Esophagus (tissue), 2 donors: ENCODE results near the gene PLPPR2. TPM values are rescaled to one million over a fixed set of nuclear protein-coding genes. Genes with fewer than 3 reads are reported as not detected.

ENCODE experiments used
- H3K27ac ChIP-seq, 2 donors: one replicate each; pipeline ENCODE4 v1.5.1; 2013; ENCODE audit warnings: low read depth in 2 of 2, mild to moderate bottlenecking in 2 of 2, inconsistent platforms in 1 of 2, low read length in 1 of 2, moderate library complexity in 1 of 2
- H3K27me3 ChIP-seq, 2 donors: one replicate each; pipeline ENCODE4 v1.6.1; 2013; ENCODE audit warnings: low read length in 2 of 2, control low read depth in 1 of 2, mild to moderate bottlenecking in 1 of 2; ENCODE audit not compliant: insufficient read depth in 2 of 2, control insufficient read depth in 1 of 2
- H3K36me3 ChIP-seq, 2 donors: one replicate each; pipeline ENCODE4 v1.6.1; 2013; ENCODE audit warnings: low read length in 1 of 2; ENCODE audit not compliant: control insufficient read depth in 2 of 2, insufficient read depth in 2 of 2
- H3K4me1 ChIP-seq, 2 donors: one replicate each; pipeline ENCODE4 v1.6.1; 2013; ENCODE audit warnings: low read length in 1 of 2; ENCODE audit not compliant: control insufficient read depth in 2 of 2, insufficient read depth in 2 of 2
- H3K4me3 ChIP-seq, 2 donors: one replicate each; pipeline ENCODE4 v1.5.1; 2013; ENCODE audit warnings: low read length in 2 of 2, mild to moderate bottlenecking in 2 of 2, low read depth in 1 of 2, moderate library complexity in 1 of 2
- H3K9me3 ChIP-seq, 2 donors: one replicate each; pipeline ENCODE4 v1.6.1; 2013; ENCODE audit warnings: mild to moderate bottlenecking in 2 of 2, low read depth in 1 of 2, low read length in 1 of 2, moderate library complexity in 1 of 2; ENCODE audit not compliant: control insufficient read depth in 2 of 2, insufficient read depth in 1 of 2
- WGBS, 2 donors: extraction: QIAGEN DNeasy Blood & Tissue Kit; methylation state at CpG; one replicate each; pipeline ENCODE4 v1.1.7; 2013; 5-methylcytosine and 5-hydroxymethylcytosine counted together
- polyA plus RNA-seq, 2 donors: library from polyadenylated mRNA; stranded (reverse); fragments of 200-250 nt; gene quantifications; one replicate each; pipeline ENCODE4 v1.2.3, GENCODE V29; 2013
- donor health status: healthy with polysubstance abuse.
- donor health status: Bipolar disorder and iron deficiency.

Gene PLPPR2
- polyA plus RNA-seq, 2 donors, result 7.3 to 8.6 TPM

GRCh38 chr19:11408591-11408990, 53.4 kb downstream of the PLPPR2 start:
- no peaks in the 10 kb centered on the region for H3K4me1 ChIP-seq
- H3K9me3 ChIP-seq, result no peaks in the 10 kb centered on the region
- WGBS, 2 donors, result 86 to 89% methylated on average over 4 of the region's 4 CpGs
- no peak overlapping the region for H3K4me3 ChIP-seq
- no peaks in the 10 kb centered on the region for H3K27me3 ChIP-seq
- no peaks in the 10 kb centered on the region for H3K36me3 ChIP-seq
- H3K27ac ChIP-seq, result no peak overlapping the region

DNA sequence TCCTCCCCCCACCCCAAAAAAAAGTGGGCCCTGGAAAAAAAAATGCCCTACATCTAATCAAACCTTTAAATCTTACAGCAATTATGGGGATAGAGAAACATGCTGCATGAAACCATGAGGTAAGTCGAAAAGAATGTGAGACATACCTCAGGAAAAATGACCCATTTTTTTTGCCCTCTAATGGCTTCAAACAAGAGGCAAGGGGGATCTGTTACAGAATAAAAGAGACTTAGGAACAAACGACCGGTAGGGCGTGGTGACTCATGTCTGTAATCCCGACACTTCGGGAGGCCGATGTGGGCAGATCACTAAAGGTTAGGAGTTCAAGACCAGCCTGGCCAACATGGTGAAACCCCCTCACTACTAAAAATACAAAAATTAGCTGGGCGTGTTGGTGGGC, 55.5 kb downstream of the PLPPR2 start:
- no peaks in the 10 kb centered on the region for H3K4me1 ChIP-seq
- H3K36me3 ChIP-seq, result no peaks in the 10 kb centered on the region
- no peaks in the 10 kb centered on the region for H3K27me3 ChIP-seq
- H3K27ac ChIP-seq, result no peak overlapping the region
- H3K9me3 ChIP-seq, result no peaks in the 10 kb centered on the region
- 64 to 68% methylated on average over 8 of the region's 8 CpGs for WGBS, 2 donors
- no peak overlapping the region for H3K4me3 ChIP-seq

DNA sequence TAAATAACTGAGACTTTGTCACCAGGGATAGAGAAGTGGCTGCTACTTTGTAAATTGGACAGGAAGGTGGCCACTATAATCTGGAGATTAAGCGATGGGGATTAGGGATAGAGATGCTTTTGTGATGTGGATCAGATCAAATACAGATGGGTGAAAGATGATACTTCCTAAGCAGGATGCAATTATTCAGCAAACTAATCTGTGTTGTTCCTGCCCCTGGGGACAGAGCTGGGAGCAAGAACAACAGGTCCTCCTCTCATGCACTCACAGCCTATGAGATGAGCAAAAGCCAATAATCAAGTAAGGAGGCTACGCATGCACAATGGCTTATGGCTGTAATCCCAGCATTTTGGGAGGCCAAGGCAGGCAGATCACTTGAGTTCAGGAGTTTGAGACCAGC, 59.3 kb downstream of the PLPPR2 start:
- Histone ChIP-seq H3K4me3 (no peak overlapping the region), H3K27me3 (no peaks in the 10 kb centered on the region), H3K9me3 (peaks cover 0 to 2% of the 10 kb centered on the region in 2 donors), H3K36me3 (no peaks in the 10 kb centered on the region), H3K4me1 (peaks cover 0 to 6% of the 10 kb centered on the region in 2 donors), H3K27ac (no peak overlapping the region)
- WGBS, 2 donors, result 92 to 93% methylated on average over 2 of the region's 2 CpGs

Other genes starting within 250 kb of the PLPPR2 start
- 10 to 100 TPM in 1 of 2 donors, 1 to 10 TPM in 1; 3.7 to 11.4 TPM for gene SPC24, start 199.7 kb upstream of the PLPPR2 start, polyA plus RNA-seq
- 10 to 100 TPM; 33.1 to 53.9 TPM for gene KANK2, start 157.9 kb upstream of the PLPPR2 start, polyA plus RNA-seq
- under 1 TPM in 1 of 2 donors, not detected in 1; 0.15 TPM for gene ANGPTL8, start 115.8 kb upstream of the PLPPR2 start, polyA plus RNA-seq
- 10 to 100 TPM; 25.8 to 53.5 TPM for gene DOCK6, start 92.9 kb upstream of the PLPPR2 start, polyA plus RNA-seq
- not detected for gene TSPAN16, start 59.3 kb upstream of the PLPPR2 start, polyA plus RNA-seq
- 10 to 100 TPM; 21.7 to 25.7 TPM for gene RAB3D, start 15.8 kb upstream of the PLPPR2 start, polyA plus RNA-seq
- gene TMEM205, start 9.2 kb upstream of the PLPPR2 start, polyA plus RNA-seq, result 10 to 100 TPM; 39.8 to 67.1 TPM
- 10 to 100 TPM; 22.5 to 47.6 TPM for gene CCDC159, start 8.9 kb upstream of the PLPPR2 start, polyA plus RNA-seq
- gene SWSAP1, start 19.2 kb downstream of the PLPPR2 start, polyA plus RNA-seq, result 1 to 10 TPM; 2.2 to 2.8 TPM
- 1 to 10 TPM; 1.2 to 1.4 TPM for gene EPOR, start 28.9 kb downstream of the PLPPR2 start, polyA plus RNA-seq
- 1 to 10 TPM in 1 of 2 donors, under 1 TPM in 1; 0.87 to 3.6 TPM for gene RGL3, start 63.9 kb downstream of the PLPPR2 start, polyA plus RNA-seq
- gene ODAD3, start 79.7 kb downstream of the PLPPR2 start, polyA plus RNA-seq, result under 1 TPM; 0.06 to 0.20 TPM
- 10 to 100 TPM; 76.7 to 86.9 TPM for gene PRKCSH, start 80.2 kb downstream of the PLPPR2 start, polyA plus RNA-seq
- gene ELAVL3, start 125.6 kb downstream of the PLPPR2 start, polyA plus RNA-seq, result not detected
- 1 to 10 TPM; 6.2 to 9.2 TPM for gene ZNF653, start 150.4 kb downstream of the PLPPR2 start, polyA plus RNA-seq
- gene ECSIT, start 173.7 kb downstream of the PLPPR2 start, polyA plus RNA-seq, result 10 to 100 TPM; 36.3 to 41.2 TPM
- gene CNN1, start 183.4 kb downstream of the PLPPR2 start, polyA plus RNA-seq, result 100 to 1,000 TPM in 1 of 2 donors, 10 to 100 TPM in 1; 85.0 to 234 TPM
- 10 to 100 TPM; 43.4 to 46.6 TPM for gene ELOF1, start 203.8 kb downstream of the PLPPR2 start, polyA plus RNA-seq
- 10 to 100 TPM; 23.5 to 33.9 TPM for gene ACP5, start 222.2 kb downstream of the PLPPR2 start, polyA plus RNA-seq
- 1 to 10 TPM; 2.5 to 3.0 TPM for gene ZNF627, start 242.1 kb downstream of the PLPPR2 start, polyA plus RNA-seq